ENCODE results near the gene PCDH9.

DNA sequence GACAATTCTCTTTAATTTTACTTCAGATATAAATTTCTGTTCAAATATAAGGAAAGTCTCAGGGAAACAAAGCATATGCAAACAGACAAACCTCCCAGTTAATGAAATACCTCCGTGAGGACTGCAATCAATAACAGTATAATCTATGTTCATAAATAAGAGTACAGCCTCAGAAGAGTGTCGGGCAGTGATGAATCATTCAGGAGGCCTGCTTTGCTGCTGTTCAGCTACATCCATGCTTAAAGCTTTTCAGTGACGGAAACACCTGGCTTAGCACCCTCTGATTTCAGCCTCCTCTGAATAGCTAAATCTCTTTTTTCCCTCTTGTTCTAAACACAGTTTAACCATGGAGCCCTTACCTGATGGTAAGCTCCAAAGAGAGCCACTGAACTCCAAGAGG, 69.0 kb downstream of the PCDH9 start:
- TF ChIP-seq EZH2 (IDR thresholded peaks at IDR 0.05) (no peak), FOXP2 (optimal IDR thresholded peaks at IDR 0.05; ENCODE audit: control extremely low read depth, extremely low read length, insufficient read depth) (no peak)
